A549 (cell line): ENCODE data around the gene SRRM1. TPM values are rescaled to one million over a fixed set of nuclear protein-coding genes. Genes with fewer than 3 reads are reported as not detected.

ENCODE experiments used
- ATAC-seq, 2 experiments: fragments of 200-7000 bp in 1 of 2; fragments of >200 bp in 1 of 2; cut with Nextera tagmentation in 1 of 2; cut with Tn5 transposase in 1 of 2; 3 replicates each; pipeline versions ENCODE4 v1.8.0 to v1.9.1; 2018 to 2020; ENCODE audit warnings: mild to moderate bottlenecking in 1 of 2, moderate library complexity in 1 of 2
- CTCF ChIA-PET: fragments of 300-600 bp; sonication (Branson Sonifier 250); formaldehyde crosslinking; extraction: SDS; loops from one replicate; lab custom pipeline; 2021; ENCODE audit warnings: antibody characterized with exemption, inconsistent platforms; lab: Yijun Ruan, JAX
- POLR2A ChIA-PET: fragments of 350-600 bp; formaldehyde crosslinking; extraction: SDS; loops from one replicate; lab custom pipeline; 2021; ENCODE audit warnings: antibody characterized with exemption, inconsistent platforms; lab: Yijun Ruan, JAX
- DNase-seq, 2 experiments: peaks; one replicate each; pipeline versions ENCODE4 v3.0.0 to v3.0.0-alpha.2; 2011 to 2016; ENCODE audit warnings: low read depth in 1 of 2, low spot score in 1 of 2
- FAIRE-seq: peaks from 2 replicates; lab custom pipeline; 2011; peaks lifted over from hg19 to GRCh38; lab: Jason Lieb, UNC
- H3K27ac ChIP-seq, 2 experiments: fragments of >200 bp; sonication (Bioruptor Twin); formaldehyde crosslinking; 3 replicates each; pipeline ENCODE4 v1.5.1; 2016 to 2017
- H3K4me1 ChIP-seq: fragments of >200 bp; sonication (Bioruptor Twin); formaldehyde crosslinking; 3 replicates; pipeline ENCODE4 v1.6.1; 2016
- H3K4me2 ChIP-seq: fragments of >200 bp; sonication (Bioruptor Twin); formaldehyde crosslinking; 3 replicates; pipeline ENCODE4 v1.6.1; 2016
- H3K4me3 ChIP-seq: fragments of >200 bp; sonication (Bioruptor Twin); formaldehyde crosslinking; 3 replicates; pipeline ENCODE4 v1.5.1; 2016
- H3K9me3 ChIP-seq: fragments of >200 bp; sonication (Bioruptor Twin); formaldehyde crosslinking; 3 replicates; pipeline ENCODE4 v1.6.1; 2016
- ATOH8 ChIP-seq: fragments of 250-450 bp; sonication (Bioruptor Pico); IDR thresholded peaks from 2 replicates; pipeline ENCODE4 v1.5.0; 2020; ENCODE audit warnings: low read depth, mild to moderate bottlenecking, moderate library complexity
- EHF ChIP-seq: fragments of 250-450 bp; sonication (Bioruptor Pico); IDR thresholded peaks from 2 replicates; pipeline ENCODE4 v1.5.0; 2020; ENCODE audit warnings: mild to moderate bottlenecking
- ELK1 ChIP-seq: fragments of 150-350 bp; IDR thresholded peaks from 2 replicates; pipeline ENCODE4 v1.6.1; 2014; ENCODE audit warnings: low read depth, mild to moderate bottlenecking, low read length
- GATA3 ChIP-seq: IDR thresholded peaks from 2 replicates; pipeline ENCODE4 v1.6.1; 2012; ENCODE audit warnings: borderline replicate concordance
- HEYL ChIP-seq: fragments of 250-450 bp; sonication (Bioruptor Pico); IDR thresholded peaks from 2 replicates; pipeline ENCODE4 v1.8.0; 2021; ENCODE audit warnings: mild to moderate bottlenecking, moderate library complexity
- HOXA7 ChIP-seq: fragments of 250-450 bp; sonication (Bioruptor Pico); IDR thresholded peaks from 2 replicates; pipeline ENCODE4 v1.5.0; 2020; ENCODE audit warnings: mild to moderate bottlenecking, moderate library complexity
- HOXB13 ChIP-seq: fragments of 250-450 bp; sonication (Bioruptor Pico); IDR thresholded peaks from 2 replicates; pipeline ENCODE4 v1.5.0; 2020; ENCODE audit warnings: low read depth, mild to moderate bottlenecking, moderate library complexity
- JUN ChIP-seq, 2 experiments: fragments of >200 bp; sonication (Bioruptor Twin); formaldehyde crosslinking; IDR thresholded peaks; 2 replicates in 1 of 2; 3 replicates in 1 of 2; pipeline ENCODE4 v1.6.1; 2016 to 2017
- KDM1A ChIP-seq: fragments of 200-600 bp; sonication (generic); IDR thresholded peaks from 2 replicates; pipeline ENCODE4 v1.6.1; 2016; ENCODE audit warnings: low read depth, mild to moderate bottlenecking
- KDM5A ChIP-seq: fragments of 200-600 bp; sonication (generic); IDR thresholded peaks from 2 replicates; pipeline ENCODE4 v1.6.1; 2016; ENCODE audit warnings: antibody characterized with exemption, mild to moderate bottlenecking
- MAZ ChIP-seq: fragments of 150-350 bp; IDR thresholded peaks from 2 replicates; pipeline ENCODE4 v1.6.1; 2014; ENCODE audit warnings: antibody characterized with exemption, low read depth, low read length, borderline replicate concordance
- NPAS2 ChIP-seq: fragments of 250-450 bp; sonication (Bioruptor Pico); IDR thresholded peaks from 2 replicates; pipeline ENCODE4 v1.8.0; 2022; ENCODE audit warnings: mild to moderate bottlenecking, moderate library complexity, borderline replicate concordance
- NR3C1 ChIP-seq: fragments of >200 bp; sonication (Bioruptor Twin); formaldehyde crosslinking; IDR thresholded peaks from 3 replicates; pipeline ENCODE4 v1.6.1; 2017
- PBX3 ChIP-seq: IDR thresholded peaks from 2 replicates; pipeline ENCODE4 v1.6.1; 2012
- POLR2A ChIP-seq: IDR thresholded peaks from 2 replicates; pipeline ENCODE4 v1.6.1; 2012; ENCODE audit warnings: mild to moderate bottlenecking, low read length
- POLR2AphosphoS2 ChIP-seq: conservative IDR thresholded peaks from 2 replicates; pipeline ENCODE4 v1.6.1; 2012; ENCODE audit warnings: low read length, improper control_type of control experiment, inconsistent platforms
- SMC3 ChIP-seq: fragments of >200 bp; sonication (Bioruptor Twin); formaldehyde crosslinking; IDR thresholded peaks from 3 replicates; pipeline ENCODE4 v1.6.1; 2018; ENCODE audit warnings: inconsistent platforms
- USF2 ChIP-seq: fragments of 450-650 bp; IDR thresholded peaks from 2 replicates; pipeline ENCODE4 v1.6.1; 2014; ENCODE audit warnings: antibody characterized with exemption
- ZC3H11A ChIP-seq: fragments of 450-650 bp; IDR thresholded peaks from 2 replicates; pipeline ENCODE4 v1.6.1; 2014; ENCODE audit warnings: antibody characterized with exemption, mild to moderate bottlenecking
- WGBS: methylation state at CpG from one replicate; pipeline ENCODE4 v1.1.6; 2017; ENCODE audit errors: missing lambda C conversion rate; 5-methylcytosine and 5-hydroxymethylcytosine counted together
- polyA plus RNA-seq, 4 experiments: library from polyadenylated mRNA; depleted of rRNA in 3 of 4; stranded (reverse); fragments of >200 nt; fragmentation: RNase III in 1 of 4; extraction: RNeasy Plus Mini Kit Qiagen cat#74134 plus additional on column Dnase treatment in 1 of 4; gene quantifications; 2 replicates in 3 of 4; 3 replicates in 1 of 4; pipeline ENCODE4 v1.2.3, GENCODE V29; 2011 to 2017

The SRRM1 gene
- polyA plus RNA-seq, 2 of the 4 experiments (the other 2 are of a cell fraction), result 59.6 to 72.5 TPM

GRCh38 chr1:24659166-24659904 lies 16.2 kb downstream of the SRRM1 start:
- FAIRE-seq (no peak), ATAC-seq (no peak), DNase-seq (no peak)
- POLR2A ChIA-PET, result interaction anchor here (1.5 kb wide), 1 partner anchor 11 kb away, joined by 3 read pairs; no protein-coding TSS in a partner anchor
- no peak overlapping the region for H3K27ac ChIP-seq
- TF ChIP-seq JUN (IDR thresholded peaks at IDR 0.05), result no peak
- TF ChIP-seq KDM5A, result no peak
- no peak for TF ChIP-seq MAZ
- TF ChIP-seq NR3C1, result no peak
- no peak for TF ChIP-seq NPAS2
- TF ChIP-seq HOXA7 (CRISPR knock-in tag), result no peak
- no peak for TF ChIP-seq HOXB13 (CRISPR knock-in tag)
- no peak for TF ChIP-seq ELK1
- no peak for TF ChIP-seq KDM1A
- no peak for TF ChIP-seq POLR2AphosphoS2
- TF ChIP-seq PBX3, result no peak
- TF ChIP-seq ZC3H11A, result no peak
- H3K4me2 ChIP-seq, result no peak overlapping the region
- H3K4me3 ChIP-seq, result no peak overlapping the region
- CTCF ChIA-PET, result interaction anchor here (1.1 to 1.5 kb wide), 2 partner anchors 12 to 145 kb away, joined by 3 to 4 read pairs; no protein-coding TSS in a partner anchor
- 92% methylated on average over 2 of the region's 2 CpGs for WGBS
- peaks cover 32% of the 10 kb centered on the region for H3K4me1 ChIP-seq
- no peaks in the 10 kb centered on the region for H3K9me3 ChIP-seq

GRCh38 chr1:24659993-24660665 lies 17.0 kb downstream of the SRRM1 start:
- ChIA-PET POLR2A (interaction anchor here (1.5 kb wide), 1 partner anchor 12 kb away, joined by 3 read pairs; no protein-coding TSS in a partner anchor), CTCF (interaction anchor here (1.3 to 1.5 kb wide), 2 partner anchors 28 to 145 kb away, joined by 3 read pairs; no protein-coding TSS in a partner anchor)
- no peak overlapping the region for H3K4me3 ChIP-seq
- H3K4me1 ChIP-seq, result peaks cover 32% of the 10 kb centered on the region
- TF ChIP-seq POLR2A (no peak), GATA3 (no peak), SMC3 (no peak), PBX3 (no peak), USF2 (no peak), KDM5A (no peak), HEYL (CRISPR knock-in tag) (no peak), ATOH8 (CRISPR knock-in tag) (no peak), EHF (CRISPR knock-in tag) (no peak)
- H3K9me3 ChIP-seq, result no peaks in the 10 kb centered on the region
- H3K27ac ChIP-seq, result no peak overlapping the region
- ATAC-seq (no peak), DNase-seq (no peak), FAIRE-seq (no peak)
- WGBS, result 43% methylated on average over 1 of the region's 1 CpG
- H3K4me2 ChIP-seq, result no peak overlapping the region
